GM18868 (cell line): Measurements from ENCODE around the gene HINT3.
"Not testable (repeated sequence)": the region's sequence is repeated elsewhere in the genome, so short reads cannot be mapped to it uniquely, and the experiment has no call there.

Experiments used
- ATAC-seq: cut with Tn5 transposase; IDR thresholded peaks from one replicate; pipeline ENCODE4 v1.9.1; 2021; ENCODE audit warnings: mild to moderate bottlenecking, moderate library complexity; ENCODE audit not compliant: unreplicated experiment

HINT3 gene

DNA sequence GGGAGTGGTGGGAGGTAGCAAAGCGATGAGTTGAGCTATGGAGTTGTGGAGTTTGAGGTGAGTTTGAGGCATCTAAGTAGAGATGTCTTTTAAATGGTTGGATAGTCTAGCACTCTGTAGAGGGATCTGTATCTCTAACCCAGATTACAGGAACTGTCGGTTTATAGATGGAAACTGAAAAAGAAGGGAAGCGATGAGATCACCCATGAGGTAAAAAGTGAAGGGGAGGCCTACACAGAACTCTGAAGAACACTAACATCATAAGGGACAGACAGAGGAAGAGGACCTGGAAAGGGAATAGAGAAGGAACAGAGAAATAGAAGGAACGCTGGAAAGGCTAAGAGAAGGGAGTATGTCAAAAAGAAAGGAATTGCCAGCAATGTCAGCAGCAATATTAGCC, 2.5 kb downstream of the HINT3 start:
- no peak for ATAC-seq

DNA sequence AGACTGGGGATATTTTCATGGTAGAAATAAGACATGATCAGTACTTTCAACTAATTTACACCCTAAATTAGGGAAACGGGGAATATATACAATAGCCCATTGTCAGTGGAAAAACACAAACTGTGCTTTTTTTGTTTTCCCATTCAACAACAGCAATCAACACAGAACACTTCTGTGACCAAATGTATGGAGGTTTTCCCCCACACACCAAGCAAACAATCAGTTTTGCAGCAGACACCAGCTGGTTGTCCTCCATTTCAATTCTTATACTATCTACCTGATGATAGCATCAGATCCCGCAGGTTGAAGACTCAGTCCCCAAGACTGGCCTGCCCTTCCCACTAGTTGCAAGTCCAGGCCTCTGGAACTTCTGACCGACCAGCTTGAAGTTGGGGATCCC, 4.5 kb downstream of the HINT3 start:
- ATAC-seq, result no peak

DNA sequence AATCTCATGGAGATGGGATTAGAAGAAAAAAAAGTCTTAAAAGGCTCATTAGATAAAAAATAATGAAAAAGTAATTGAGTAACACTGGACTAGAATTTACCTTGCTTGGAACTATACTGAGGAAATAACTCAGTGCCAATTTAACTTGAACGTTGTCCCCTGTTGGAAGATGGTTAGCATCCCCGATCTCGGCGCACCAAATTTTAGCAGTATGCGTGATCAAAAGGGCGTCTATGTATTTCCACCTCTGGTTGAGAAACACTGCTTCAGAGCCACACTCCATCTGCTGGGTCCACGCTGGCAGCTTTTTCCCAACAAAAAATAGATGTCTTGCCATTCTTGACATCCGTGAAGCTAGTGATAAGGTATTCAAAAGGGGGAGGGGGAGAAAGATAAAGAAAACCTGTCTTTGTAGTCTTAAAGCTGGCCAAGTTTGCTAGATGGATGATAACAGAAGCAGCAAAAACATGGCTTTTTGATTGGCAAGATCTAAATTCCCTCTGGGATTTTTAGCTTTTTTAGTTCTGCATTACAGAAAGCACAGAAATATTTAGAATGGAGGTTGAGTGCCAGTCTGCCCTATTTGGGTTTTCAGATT, 6.4 kb downstream of the HINT3 start:
- ATAC-seq, result no peak

DNA sequence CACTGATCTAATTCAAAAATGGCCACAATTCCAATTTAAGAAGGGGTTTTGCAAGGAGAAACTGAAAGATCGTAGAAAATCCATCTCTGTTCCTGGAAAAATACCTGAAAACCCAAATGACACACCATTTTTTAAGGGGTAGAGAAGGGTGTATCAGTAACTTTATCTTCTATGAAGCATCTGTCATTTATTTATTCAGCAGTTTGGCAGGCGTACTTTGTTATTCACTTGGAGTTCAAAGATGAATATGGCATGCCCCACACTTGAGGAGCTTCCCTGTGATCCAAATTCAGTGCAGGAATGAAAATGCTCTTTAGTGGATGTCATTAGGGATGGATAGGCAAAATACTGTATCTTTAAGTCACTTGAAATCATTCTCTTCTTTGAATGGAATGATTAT, 7.2 kb downstream of the HINT3 start:
- ATAC-seq, result no peak

DNA sequence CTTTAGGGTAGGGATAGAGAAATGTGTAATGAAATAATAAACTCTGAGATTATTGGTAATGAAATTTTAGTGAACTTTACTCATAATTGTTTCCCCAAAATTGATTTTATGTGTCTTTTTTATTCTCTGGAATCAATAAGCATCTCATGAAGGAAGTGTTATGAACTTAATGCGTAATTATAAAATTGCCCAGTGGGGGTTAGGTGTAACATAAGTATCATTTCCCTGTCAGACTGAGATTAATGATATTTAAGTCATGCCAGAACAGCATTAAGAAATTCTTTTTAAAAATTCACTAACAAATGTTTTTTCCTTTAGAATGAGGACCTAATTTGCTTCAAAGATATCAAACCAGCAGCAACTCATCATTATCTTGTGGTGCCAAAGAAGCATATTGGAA, 10.0 kb downstream of the HINT3 start:
- no peak for ATAC-seq

DNA sequence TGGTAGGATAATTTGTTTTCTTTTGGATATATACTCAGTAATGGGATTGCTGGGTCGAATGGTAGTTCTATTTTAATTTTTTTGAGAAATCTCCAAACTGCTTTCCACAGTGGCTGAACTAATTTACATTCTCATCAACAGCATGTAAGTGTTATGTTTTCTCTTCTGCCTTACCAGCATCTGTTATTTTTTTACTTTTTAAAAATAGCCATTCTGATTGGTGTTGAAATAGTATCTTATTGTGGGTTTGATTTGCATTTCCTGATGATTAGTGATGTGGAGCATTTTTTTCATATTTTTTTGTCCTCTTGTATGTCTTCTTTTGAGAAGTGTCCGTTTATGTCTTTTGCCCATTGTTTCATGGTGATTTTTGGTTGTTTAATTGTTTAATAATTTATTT, 11.9 kb downstream of the HINT3 start:
- ATAC-seq, result no peak

DNA sequence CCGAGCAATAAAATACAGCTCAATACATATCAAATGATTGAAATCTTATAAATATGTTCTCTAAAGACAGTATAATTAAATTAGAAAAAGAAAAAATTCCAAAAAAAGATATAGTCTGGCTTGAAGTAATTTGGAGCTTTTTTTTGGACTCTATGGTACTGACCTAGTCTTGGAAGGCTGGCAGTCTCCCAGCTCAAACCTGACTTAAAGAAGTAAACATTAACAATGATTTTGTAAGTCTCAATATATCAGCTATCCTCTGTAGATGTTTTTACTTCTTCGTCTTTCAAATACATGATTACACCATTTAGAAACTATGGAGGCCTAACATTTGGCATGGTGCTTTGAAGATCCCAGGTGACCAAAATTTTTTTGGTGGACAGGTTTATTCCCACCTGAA, 14.2 kb downstream of the HINT3 start:
- no peak for ATAC-seq

DNA sequence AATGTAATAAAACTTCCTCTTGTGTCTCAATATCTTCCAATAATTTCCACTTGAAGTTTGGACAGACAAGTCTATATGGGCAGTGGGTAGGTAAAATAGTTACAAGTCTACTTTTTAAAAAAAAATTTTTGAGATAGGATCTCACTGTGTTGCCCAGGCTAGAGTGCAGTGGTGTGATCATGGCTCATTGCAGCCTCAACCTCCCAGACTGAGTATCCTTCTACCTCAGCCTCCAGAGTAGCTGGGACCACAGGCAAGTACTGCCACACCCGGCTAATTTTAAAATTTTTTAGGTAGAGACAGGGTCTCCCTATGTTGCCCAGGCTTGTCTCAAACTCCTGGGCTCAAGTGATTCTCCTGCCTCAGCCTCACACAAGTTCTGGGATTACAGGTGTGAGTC, 15.9 kb downstream of the HINT3 start:
- ATAC-seq, result not testable (repeated sequence)

DNA sequence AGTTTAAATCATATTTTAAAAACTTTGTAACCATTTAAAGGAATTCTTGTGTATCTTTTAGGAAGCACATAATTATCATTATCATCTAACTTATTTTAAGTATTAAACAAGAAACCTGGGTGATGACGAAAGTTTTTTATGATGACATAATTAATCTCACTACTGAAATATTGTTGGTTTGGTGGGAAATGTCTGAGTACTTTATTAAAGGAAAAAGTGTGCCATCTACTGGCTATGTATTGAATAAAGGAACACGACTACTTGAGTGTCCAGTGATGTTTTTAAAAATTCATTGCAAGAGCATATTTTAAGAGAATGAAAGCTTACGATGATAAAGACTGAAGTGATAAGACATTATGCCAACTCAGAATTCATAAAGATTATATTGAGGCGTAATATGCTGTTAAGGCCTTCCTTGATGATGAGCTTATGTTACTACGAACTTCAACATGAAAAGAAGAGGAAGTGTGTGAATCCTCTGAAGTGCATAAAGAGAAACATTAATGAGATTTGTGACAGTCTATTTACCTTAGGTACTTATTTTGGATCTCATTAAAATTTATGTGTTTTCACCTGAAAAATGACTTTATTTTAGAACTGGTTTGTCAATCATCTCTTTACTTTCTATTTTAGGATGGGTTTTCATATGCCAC, 17.8 kb downstream of the HINT3 start:
- peak; percentile 92 for ATAC-seq

DNA sequence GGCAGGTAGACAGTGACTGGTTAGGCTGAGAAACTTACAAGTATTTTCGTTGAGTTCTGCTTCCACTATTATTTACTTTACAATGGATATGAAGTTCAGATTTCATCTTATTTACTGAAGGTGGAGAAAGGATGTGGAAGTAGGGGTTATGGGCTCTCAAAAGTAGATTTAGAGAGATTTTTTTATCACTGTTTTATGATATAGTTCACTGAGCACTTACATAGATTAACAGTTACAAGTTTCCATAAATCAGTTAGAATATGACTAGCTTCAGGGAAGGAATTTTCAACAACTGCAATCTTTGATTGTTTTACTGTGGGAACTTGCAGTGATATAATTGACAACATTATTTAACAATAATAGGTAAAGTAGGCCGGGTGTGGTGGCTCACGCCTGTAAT, 22.5 kb downstream of the HINT3 start:
- ATAC-seq, result no peak

DNA sequence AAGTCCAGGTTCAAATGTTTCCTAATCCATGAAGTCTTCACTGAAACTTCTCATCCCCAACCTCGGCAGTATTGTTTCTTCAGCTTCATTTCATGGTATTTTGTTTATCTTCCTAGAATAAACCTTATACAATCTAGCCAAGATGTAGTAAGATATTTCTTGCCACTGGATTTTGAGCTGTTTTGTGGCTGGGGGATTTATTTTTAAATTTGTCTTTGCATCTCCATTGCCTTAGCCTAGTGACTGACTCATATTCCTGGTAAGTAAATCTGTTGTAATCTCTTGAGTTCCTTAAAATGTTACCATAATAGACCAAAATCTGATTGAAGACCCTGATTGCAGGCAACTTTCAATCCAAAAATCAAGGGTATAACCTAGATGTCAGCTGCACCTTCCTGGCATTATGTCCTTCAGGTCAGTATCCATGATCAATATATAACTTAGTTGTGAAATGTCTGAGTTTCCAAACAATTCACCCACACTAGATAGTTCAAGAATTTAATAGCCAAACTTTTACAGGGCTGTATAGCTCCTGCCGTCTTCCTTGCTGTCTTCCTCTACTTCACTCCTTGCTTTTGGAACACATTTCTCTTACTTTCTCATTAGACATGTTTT, 25.1 kb downstream of the HINT3 start:
- no peak for ATAC-seq

DNA sequence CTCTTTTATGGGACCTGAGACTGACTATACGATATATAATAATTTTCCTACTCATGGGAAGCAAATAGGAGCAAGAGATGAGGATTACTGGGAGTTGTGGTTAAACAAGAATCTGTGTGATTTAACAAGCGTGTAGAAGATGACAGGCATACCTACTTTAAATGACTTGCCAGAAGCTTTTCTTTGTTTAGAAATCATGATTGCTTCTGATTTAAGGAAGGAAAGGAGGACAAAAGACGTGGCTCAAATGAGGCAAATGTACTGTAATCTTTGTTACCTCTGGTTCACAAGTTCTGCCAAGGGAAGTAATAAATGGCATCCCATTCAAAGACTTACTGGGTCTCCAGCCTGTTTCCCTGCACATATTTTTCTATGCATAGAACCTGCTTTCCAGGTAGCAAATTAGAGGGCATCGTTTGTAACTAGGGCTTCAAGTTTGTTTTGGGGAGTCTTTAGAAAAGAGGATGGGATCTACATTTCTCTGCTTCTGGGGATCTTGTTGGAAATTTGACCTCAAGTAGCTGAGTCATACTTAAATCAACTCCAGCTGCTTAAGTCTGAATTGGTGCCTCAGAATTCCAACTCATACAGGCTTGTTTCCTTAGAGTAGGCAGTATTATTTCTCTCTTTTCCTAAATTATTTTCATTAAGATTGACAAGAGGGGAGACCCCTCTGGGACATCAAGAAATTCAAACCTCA, 26.8 kb downstream of the HINT3 start:
- ATAC-seq, result no peak

DNA sequence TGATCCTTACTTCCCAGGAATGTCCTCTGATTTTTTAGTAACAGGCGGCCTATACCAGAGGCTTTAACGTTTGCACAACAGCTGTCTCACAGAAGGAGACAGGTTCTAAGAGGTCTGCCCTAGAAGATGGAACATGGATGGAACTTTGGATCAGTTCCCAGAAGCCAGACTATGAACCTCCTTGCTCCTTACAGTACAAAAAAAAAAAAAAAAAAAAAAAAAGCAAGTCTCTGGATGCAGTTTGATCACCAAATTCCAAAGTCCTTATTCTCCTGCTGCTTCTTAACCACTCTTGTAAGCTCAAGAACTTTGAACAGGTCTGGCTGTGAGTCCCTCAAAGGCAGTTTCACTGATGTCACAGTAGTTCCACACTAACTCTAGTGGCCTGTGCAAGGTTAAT, 27.7 kb downstream of the HINT3 start:
- ATAC-seq, result no peak

DNA sequence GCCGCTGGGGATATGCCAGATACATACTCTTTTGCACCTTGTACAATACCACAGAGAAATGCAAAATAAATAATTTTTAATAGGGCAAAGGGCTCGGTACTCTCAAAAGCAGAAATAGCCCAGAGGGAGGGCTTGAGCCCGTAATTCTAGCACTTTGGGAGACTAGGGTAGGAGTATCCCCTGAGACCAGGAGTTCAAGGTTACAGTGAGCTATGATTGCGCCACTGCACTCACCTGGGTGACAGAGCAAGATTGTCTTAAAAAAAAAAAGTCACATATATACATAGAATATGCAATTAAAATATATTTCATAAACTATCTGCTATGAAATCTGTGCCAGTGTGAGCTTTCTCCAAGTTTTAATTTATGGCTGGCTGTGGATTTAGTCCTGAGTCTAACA, 29.0 kb downstream of the HINT3 start:
- ATAC-seq, result no peak

DNA sequence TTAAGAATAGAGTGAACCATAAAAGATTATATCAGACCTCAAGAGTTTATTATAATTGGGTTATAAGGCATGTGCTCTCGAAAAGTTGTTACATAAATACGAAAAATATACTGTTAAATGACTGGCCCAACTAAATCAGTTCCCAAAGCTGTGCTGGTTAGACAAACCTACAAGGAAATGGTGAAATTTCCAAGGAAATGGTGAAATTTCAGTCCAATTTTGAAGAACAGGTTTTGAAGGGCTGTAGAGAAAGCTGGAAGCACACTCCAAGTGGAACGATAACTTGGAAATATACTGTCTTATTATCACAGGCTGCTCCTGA, 29.4 kb downstream of the HINT3 start:
- ATAC-seq, result no peak

DNA sequence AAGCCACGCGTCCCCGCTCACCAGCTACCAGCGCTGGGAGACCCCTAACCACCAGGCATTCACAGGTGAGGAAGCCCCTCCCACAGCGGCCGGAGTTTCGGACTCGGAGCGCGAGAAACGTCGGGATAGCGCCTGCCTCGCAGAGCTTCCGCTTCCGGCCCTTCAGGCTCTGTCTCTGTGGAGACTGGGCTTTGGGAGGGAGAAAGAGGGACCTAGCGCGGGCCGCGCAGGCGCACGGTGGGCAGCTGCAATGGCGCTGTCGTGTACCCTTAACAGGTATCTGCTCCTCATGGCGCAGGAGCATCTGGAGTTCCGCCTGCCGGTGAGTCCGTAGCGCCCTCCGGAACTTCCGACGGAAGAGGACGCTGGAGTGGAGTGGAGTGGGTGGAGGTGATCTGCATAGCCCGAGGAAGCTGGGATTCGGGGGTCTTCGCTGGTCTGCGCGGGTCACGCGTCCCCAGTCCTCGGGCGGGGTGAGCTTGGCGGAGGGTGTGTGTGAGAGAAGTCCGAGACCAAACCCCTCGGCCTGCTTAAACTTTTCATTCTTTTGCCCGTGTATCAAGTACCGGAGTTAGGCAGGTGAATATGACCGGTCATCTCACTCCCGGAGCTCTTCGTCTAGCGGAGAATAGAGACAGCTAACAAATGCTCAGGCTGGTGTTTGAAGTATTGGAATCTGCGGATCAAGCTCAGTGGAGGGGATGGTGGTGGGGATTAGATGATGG, 29.9 kb downstream of the HINT3 start, which contains the start of gene TRMT11:
Gene TRMT11, plus strand, starts transcription at position 240 of the 725 bp plus-strand sequence. Its CDS starts 11 bp downstream, at position 251.
- ATAC-seq, result peak; percentile 97

DNA sequence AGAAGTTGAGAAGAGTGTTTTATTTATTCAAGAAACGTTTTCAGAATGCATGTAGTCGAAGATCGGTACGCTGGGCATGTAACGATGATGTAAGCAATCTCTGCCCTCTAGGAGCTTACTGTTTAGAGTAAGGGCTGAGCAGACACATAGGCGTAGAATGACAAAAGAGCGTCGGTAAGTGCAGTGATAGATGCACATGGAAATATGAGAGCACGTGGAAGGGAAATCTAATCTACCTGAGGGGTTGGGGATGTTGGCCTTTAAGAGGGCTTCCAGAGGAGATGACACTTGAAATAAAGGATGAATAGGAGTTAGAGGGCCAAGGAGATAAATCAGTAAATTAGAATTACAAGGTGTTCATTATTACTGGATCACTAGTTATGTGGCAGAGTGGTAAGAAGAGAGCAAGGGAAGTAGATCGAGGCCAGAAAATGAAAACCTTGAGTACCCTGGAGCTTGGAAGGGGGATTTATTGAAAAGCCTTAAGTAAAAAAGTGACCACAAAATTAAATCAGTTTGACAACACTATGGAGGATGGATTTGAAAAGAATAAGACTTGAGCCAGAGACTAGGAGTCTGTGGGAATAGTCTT, 30.6 kb downstream of the HINT3 start:
- ATAC-seq, result peak; percentile 3

DNA sequence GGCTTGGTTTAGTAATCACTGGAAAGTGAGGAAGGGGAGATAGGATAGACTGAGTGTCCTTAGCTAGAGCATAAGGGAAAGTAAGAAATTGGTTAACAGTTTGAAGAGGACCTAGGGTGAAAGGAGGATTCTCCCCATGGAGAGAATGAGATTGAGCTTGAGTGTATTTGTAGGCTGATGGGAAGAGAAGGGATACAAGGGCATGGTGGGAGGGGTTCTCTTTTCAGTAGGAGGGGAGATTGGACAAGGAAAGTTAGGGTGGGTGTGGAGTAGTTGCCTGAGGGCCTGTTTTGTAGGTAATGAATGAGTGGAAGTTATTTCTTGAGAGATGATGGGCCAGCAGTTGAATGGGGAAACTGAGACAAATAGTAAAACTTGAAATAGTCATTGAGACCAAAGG, 31.7 kb downstream of the HINT3 start:
- no peak for ATAC-seq

DNA sequence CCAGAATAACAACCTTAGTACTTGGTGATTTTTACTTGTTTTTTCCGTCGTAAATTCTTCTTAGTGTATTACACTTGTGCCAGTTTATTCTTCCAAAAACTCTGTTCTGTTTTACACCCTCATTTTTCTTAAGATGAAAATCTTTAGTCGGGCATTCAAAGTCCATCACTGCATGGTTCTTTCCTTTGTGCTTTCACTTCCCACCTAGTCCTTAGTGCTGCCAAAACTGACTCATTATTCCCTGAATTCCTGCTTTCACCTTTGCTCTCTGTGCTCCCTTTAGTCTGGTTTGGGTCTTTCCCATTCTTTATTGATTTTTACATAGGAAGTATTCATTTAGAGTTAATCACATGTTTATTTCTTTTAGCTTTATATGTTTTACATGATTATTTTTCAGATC, 33.1 kb downstream of the HINT3 start:
- ATAC-seq, result no peak

DNA sequence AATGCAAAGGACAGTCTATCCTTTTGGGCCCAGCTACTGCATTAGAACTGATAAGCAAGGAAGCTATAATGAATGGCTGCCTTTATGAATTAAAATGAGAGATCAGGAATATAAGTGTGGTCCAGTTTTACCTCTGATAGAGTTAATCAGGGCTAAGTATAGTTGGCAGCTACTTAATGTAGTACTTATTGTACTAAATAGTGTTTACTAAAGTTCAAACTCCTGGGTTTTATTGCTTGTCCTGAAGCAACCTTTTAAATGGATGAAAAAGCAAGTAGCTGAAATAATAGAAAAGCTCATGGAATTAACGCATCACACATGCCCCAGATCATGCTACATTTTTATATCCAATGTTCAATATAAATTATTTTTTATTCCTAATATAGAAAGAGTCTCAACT, 35.1 kb downstream of the HINT3 start:
- ATAC-seq, result no peak
